Stimulated activated CD4-positive, alpha-beta T cell treated with anti-CD3 and anti-CD28 coated beads, Interleukin-4, amount 100 ng/mL, for 24 hours (primary cell): ENCODE results near the gene PPFIA3.

ENCODE experiments used
- DNase-seq: peaks from one replicate; pipeline ENCODE4 v3.0.0-alpha.2; 2020

The PPFIA3 gene

DNA sequence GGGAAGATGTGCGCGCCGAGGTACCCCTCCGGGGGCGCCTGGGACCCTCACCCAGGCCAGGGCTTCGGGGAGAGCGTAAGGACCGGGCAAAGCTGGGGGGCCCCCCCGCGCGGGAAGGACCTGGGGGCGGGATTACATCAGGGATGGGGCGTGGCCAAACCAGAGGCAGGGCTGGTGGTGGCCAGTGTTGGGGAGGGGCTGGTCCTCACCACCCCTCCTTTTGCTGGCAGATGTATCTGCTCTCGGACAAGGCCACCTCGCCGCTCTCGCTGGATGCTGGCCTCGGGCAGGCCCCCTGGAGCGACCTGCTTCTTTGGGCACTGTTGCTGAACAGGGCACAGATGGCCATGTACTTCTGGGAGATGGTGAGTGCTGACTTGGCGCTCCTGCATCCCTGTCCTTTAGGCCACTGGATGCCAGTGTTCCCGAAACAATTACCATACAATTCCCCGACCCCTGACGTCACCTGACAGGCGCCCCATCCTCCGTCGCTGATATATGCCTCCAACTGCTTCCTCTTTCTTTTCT, 63.6 kb downstream of the PPFIA3 start:
- no peak for DNase-seq

DNA sequence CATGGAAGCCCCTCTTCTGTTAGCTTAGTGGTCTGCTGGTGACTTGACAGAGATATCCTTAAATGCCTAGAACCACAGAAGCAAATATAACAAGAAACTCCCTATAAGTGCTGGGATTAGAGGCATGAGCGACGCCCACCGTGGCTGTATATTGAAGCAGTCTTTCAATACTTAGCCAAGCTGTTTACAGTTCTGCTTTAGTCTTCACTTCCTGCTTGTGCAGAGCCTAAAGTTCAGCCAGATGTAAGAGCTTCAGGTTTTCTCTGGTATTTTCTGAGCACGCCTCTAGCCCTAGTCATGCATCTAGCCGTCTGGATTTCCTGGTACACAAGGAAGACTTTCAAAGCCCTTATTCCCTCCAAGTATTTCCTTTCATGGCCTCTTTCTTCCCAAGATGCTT, 66.8 kb downstream of the PPFIA3 start:
- DNase-seq = no peak

DNA sequence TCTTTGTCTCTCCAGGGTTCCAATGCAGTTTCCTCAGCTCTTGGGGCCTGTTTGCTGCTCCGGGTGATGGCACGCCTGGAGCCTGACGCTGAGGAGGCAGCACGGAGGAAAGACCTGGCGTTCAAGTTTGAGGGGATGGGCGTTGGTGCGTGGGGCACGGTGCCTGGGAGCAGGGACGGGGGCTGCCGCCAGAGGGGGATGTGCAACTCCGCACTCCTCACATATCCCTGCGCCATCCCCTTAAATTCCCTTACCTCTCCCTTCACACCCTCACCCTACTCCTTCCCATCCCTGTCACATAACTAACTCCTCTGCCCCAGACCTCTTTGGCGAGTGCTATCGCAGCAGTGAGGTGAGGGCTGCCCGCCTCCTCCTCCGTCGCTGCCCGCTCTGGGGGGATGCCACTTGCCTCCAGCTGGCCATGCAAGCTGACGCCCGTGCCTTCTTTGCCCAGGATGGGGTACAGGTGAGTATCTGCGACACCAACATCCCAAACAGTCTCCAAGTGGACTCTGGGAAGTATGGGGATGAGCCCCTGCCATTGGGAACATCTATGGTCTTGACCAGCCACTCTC, 69.4 kb downstream of the PPFIA3 start:
- DNase-seq = no peak

DNA sequence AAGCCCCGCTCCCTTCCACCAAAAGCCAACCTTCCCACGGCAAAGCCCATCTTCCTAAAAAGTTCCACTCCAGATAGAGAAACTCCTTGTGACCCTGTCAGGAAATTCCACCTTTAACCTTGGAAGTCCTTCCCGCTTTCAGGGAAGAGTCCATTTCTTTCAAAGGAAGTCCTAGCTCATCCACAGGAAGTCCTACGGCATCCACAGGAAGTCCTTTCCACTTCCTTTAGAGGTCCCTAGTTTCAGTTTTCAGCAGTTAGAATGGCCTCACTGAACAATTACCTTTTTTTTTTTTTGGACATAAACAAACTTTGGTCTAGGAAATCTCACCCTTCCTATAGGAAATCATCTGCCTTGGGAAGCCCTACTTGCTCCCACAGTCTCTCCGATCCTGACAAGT, 69.9 kb downstream of the PPFIA3 start:
- no peak for DNase-seq

- DNase-seq = no peak
Observed at GRCh38 chr19:49190781-49191180, 71.4 kb downstream of the PPFIA3 start.

- DNase-seq = no peak
Observed at GRCh38 chr19:49193822-49194394, 74.6 kb downstream of the PPFIA3 start.

DNA sequence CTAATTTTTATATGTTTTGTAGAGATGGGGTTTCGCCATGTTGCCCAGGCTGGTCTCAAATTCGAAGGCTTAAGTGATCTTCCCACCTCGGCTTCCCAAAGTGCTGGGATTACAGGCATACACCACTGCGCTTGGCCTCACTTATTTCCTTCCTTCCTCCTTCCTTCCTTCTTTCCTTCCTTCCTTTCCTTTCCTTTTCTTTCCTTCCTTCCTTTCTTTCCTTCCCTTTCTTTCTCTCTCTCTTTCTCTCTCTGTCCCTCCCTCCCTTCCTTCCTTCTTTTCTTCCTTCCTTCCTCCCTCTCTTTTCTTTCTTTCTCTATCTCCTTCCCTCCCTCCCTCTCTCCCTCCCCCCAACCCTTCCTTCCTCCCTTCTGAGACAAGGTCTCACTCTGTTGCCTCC, 75.1 kb downstream of the PPFIA3 start:
- DNase-seq = no peak

GRCh38 chr19:49196527-49197240, 77.3 kb downstream of the PPFIA3 start:
- no peak for DNase-seq

DNA sequence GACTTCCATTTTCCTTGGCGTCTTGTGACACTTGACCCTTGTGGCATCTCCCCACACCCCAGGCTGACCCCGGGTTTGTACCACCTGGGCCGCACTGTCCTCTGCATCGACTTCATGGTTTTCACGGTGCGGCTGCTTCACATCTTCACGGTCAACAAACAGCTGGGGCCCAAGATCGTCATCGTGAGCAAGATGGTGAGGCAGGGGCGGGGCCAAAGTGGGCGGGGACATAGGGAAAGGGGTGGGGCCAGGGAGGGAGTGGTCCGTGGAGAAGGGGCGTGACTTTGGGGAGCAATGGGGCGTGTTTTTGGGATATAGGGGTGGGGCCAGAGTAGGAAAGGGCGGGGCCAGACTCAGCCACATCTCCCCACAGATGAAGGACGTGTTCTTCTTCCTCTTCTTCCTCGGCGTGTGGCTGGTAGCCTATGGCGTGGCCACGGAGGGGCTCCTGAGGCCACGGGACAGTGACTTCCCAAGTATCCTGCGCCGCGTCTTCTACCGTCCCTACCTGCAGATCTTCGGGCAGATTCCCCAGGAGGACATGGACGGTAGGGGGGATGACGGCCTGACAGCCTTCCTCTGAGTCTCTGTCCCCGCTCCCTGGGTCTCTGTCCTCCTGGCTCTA, 81.0 kb downstream of the PPFIA3 start:
- peak; percentile 15 for DNase-seq
